CD14-positive monocyte (primary cell): Measurements from ENCODE around the gene JKAMP. TPM values are rescaled to one million over a fixed set of nuclear protein-coding genes. Genes with fewer than 3 reads are reported as not detected.
"Not testable (repeated sequence)": the region's sequence is repeated elsewhere in the genome, so short reads cannot be mapped to it uniquely, and the experiment has no call there.

ENCODE experiments used
- DNase-seq, 3 donors: peaks; one replicate each; pipeline ENCODE4 v3.0.0-alpha.2; 2011 to 2022
- H2AFZ ChIP-seq: 2 replicates; pipeline ENCODE4 v1.6.0; 2012; ENCODE audit warnings: mild to moderate bottlenecking, low read depth, low read length, inconsistent platforms; ENCODE audit not compliant: insufficient read depth, poor library complexity, severe bottlenecking
- H3K27ac ChIP-seq, 2 donors: 1 replicate in 1 of 2; 2 replicates in 1 of 2; pipeline ENCODE4 v1.5.1; 2012 to 2013; ENCODE audit warnings: low read length in 2 of 2, control low read depth in 1 of 2, inconsistent platforms in 1 of 2, low read depth in 1 of 2, mild to moderate bottlenecking in 1 of 2
- H3K27me3 ChIP-seq, 2 donors: one replicate each; pipeline versions ENCODE4 v1.6.0 to v1.6.1; 2011 to 2013; ENCODE audit warnings: low read length in 2 of 2; ENCODE audit not compliant: control insufficient read depth in 2 of 2, insufficient read depth in 2 of 2
- H3K36me3 ChIP-seq, 2 donors: replicated peaks in 1 of 2; 1 replicate in 1 of 2; 2 replicates in 1 of 2; pipeline versions ENCODE4 v1.5.1 to v1.6.1; 2012 to 2013; ENCODE audit warnings: low read length in 2 of 2, control low read depth in 1 of 2, inconsistent platforms in 1 of 2, mild to moderate bottlenecking in 1 of 2; ENCODE audit not compliant: insufficient read depth in 2 of 2, control insufficient read depth in 1 of 2
- H3K4me1 ChIP-seq, 2 donors: 1 replicate in 1 of 2; 2 replicates in 1 of 2; pipeline versions ENCODE4 v1.5.1 to v1.6.1; 2012 to 2013; ENCODE audit warnings: low read length in 2 of 2, control low read depth in 1 of 2, inconsistent platforms in 1 of 2, mild to moderate bottlenecking in 1 of 2, moderate library complexity in 1 of 2; ENCODE audit not compliant: insufficient read depth in 2 of 2, control insufficient read depth in 1 of 2
- H3K4me2 ChIP-seq: replicated peaks from 2 replicates; pipeline ENCODE3; 2012; ENCODE audit warnings: low read length, moderate library complexity, mild to moderate bottlenecking; ENCODE audit not compliant: poor library complexity, severe bottlenecking; ENCODE audit errors: extremely low read depth
- H3K4me3 ChIP-seq, 3 experiments: fragments of 200-600 bp in 1 of 3; sonication (generic) in 1 of 3; replicated peaks in 1 of 3; 1 replicate in 2 of 3; 2 replicates in 1 of 3; pipeline ENCODE4 v1.5.1; 2011 to 2013; ENCODE audit warnings: low read length in 3 of 3, mild to moderate bottlenecking in 3 of 3, control low read depth in 2 of 3, low read depth in 2 of 3, inconsistent platforms in 1 of 3, moderate library complexity in 1 of 3
- H3K79me2 ChIP-seq: 2 replicates; pipeline ENCODE4 v1.6.0; 2012; ENCODE audit warnings: mild to moderate bottlenecking, control low read depth, inconsistent platforms, low read length, moderate library complexity; ENCODE audit not compliant: insufficient read depth
- H3K9ac ChIP-seq: 2 replicates; pipeline ENCODE4 v1.6.0; 2017; ENCODE audit warnings: low read length, mild to moderate bottlenecking; ENCODE audit not compliant: insufficient read depth, poor library complexity, severe bottlenecking
- H3K9me3 ChIP-seq, 2 donors: replicated peaks in 1 of 2; 1 replicate in 1 of 2; 2 replicates in 1 of 2; pipeline versions ENCODE4 v1.5.1 to v1.6.1; 2012 to 2013; ENCODE audit warnings: low read length in 2 of 2, control low read depth in 1 of 2; ENCODE audit not compliant: control insufficient read depth in 1 of 2, insufficient read depth in 1 of 2
- H4K20me1 ChIP-seq: 2 replicates; pipeline ENCODE4 v1.6.0; 2012; ENCODE audit warnings: mild to moderate bottlenecking, low read length, control low read depth, moderate library complexity; ENCODE audit not compliant: insufficient read depth
- H3K27ac Mint-ChIP-seq, 7 donors: one replicate each; pipeline ENCODE4 v1.8.0; 2020; ENCODE audit warnings: mild to moderate bottlenecking in 7 of 7, mixed read lengths in 7 of 7, moderate library complexity in 6 of 7, inconsistent platforms in 2 of 7
- H3K27me3 Mint-ChIP-seq, 3 donors: one replicate each; pipeline ENCODE4 v1.8.0; 2021 to 2022; ENCODE audit warnings: low read depth in 3 of 3, mild to moderate bottlenecking in 3 of 3, mixed read lengths in 3 of 3, moderate library complexity in 3 of 3, inconsistent platforms in 1 of 3
- H3K36me3 Mint-ChIP-seq, 2 donors: one replicate each; pipeline ENCODE4 v1.8.0; 2020; ENCODE audit warnings: mixed read lengths in 2 of 2, inconsistent platforms in 1 of 2, mild to moderate bottlenecking in 1 of 2
- H3K4me1 Mint-ChIP-seq: one replicate; pipeline ENCODE4 v1.8.0; 2020; ENCODE audit warnings: mild to moderate bottlenecking, mixed read lengths
- H3K4me3 Mint-ChIP-seq, 2 donors: one replicate each; pipeline ENCODE4 v1.8.0; 2020; ENCODE audit warnings: mild to moderate bottlenecking in 2 of 2, mixed read lengths in 2 of 2, moderate library complexity in 1 of 2
- H3K9me3 Mint-ChIP-seq, 7 donors: one replicate each; pipeline ENCODE4 v1.8.0; 2020 to 2022; ENCODE audit warnings: mixed read lengths in 7 of 7, mild to moderate bottlenecking in 6 of 7, moderate library complexity in 6 of 7, inconsistent platforms in 2 of 7
- CTCF ChIP-seq: fragments of 200-600 bp; IDR thresholded peaks from one replicate; pipeline ENCODE4 v1.8.0; 2022; ENCODE audit warnings: antibody characterized with exemption, mild to moderate bottlenecking
- WGBS: methylation state at CpG from one replicate; pipeline ENCODE4 v1.1.5; 2013; ENCODE audit warnings: missing lambda C conversion rate; ENCODE audit not compliant: insufficient coverage; 5-methylcytosine and 5-hydroxymethylcytosine counted together
- intact Hi-C, 2 donors: fragments of 100-400 bp; cut with micrococcal nuclease; formaldehyde crosslinking; loops; one replicate each; pipeline versions ENCODE4 v1.15.0 to v1.15.1; 2023
- polyA plus RNA-seq, 3 donors: library from polyadenylated mRNA; depleted of rRNA in 1 of 3; unstranded in 2 of 3; stranded (reverse) in 1 of 3; fragments of 300-500 nt in 2 of 3; fragments of >200 nt in 1 of 3; fragmentation: Illumina TruSeq in 2 of 3; gene quantifications; 1 replicate in 2 of 3; 2 replicates in 1 of 3; pipeline ENCODE4 v1.2.3, GENCODE V29; 2012 to 2021

The JKAMP gene
- polyA plus RNA-seq, 3 donors = 49.7 to 134 (median 99.4) TPM

- no CpG with 5 or more reads among the region's 5 CpGs for WGBS
- Histone ChIP-seq H3K79me2 (no peaks in the 10 kb centered on the region), H3K36me3 (no peaks in the 10 kb centered on the region), H3K4me1 (peaks cover 12 to 27% of the 10 kb centered on the region in 2 donors), H3K9ac (no peak overlapping the region), H3K27ac (no peak overlapping the region), H4K20me1 (no peaks in the 10 kb centered on the region), H3K9me3 (no peaks in the 10 kb centered on the region), H2AFZ (no peak overlapping the region), H3K4me3 (no peak overlapping the region), H3K27me3 (no peaks in the 10 kb centered on the region), H3K4me2 (no peak overlapping the region)
- intact Hi-C loops = no loop called here
- Mint-ChIP-seq H3K4me3 (no peak overlapping the region), H3K27me3 (peaks cover 0 to 2% (median 1%) of the 10 kb centered on the region in 3 donors), H3K4me1 (peaks cover 31% of the 10 kb centered on the region), H3K27ac (no peak overlapping the region), H3K36me3 (no peaks in the 10 kb centered on the region), H3K9me3 (no peaks in the 10 kb centered on the region)
- no peak for DNase-seq
- no peak for TF ChIP-seq CTCF
Measured at GRCh38 chr14:59439256-59439965, 44.9 kb upstream of the JKAMP start.

- H2AFZ ChIP-seq, H3K4me2 ChIP-seq, H3K4me1 Mint-ChIP-seq, H3K4me3 ChIP-seq, H3K27me3 ChIP-seq, H3K4me1 ChIP-seq, H3K36me3 ChIP-seq, H3K27me3 Mint-ChIP-seq, H3K79me2 ChIP-seq, H3K4me3 Mint-ChIP-seq, H3K9ac ChIP-seq, H3K27ac Mint-ChIP-seq, H3K27ac ChIP-seq, H4K20me1 ChIP-seq, DNase-seq, H3K36me3 Mint-ChIP-seq, intact Hi-C loops, H3K9me3 Mint-ChIP-seq, H3K9me3 ChIP-seq: not testable (repeated sequence)
- WGBS = no CpG with 5 or more reads among the region's 2 CpGs
Measured at GRCh38 chr14:59448673-59449072, 35.6 kb upstream of the JKAMP start.
